Peyer's patch (tissue), 4 donors: ENCODE measurements around the gene TMEM18.

Source experiments
- POLR2A ChIP-seq, 2 donors: fragments of 450-650 bp; IDR thresholded peaks; one replicate each; pipeline ENCODE4 v1.5.1; 2017; ENCODE audit warnings: antibody characterized with exemption in 2 of 2, mild to moderate bottlenecking in 2 of 2, moderate library complexity in 2 of 2
- TF ChIP-seq, protein P1 (sequence below), 6 experiments: fragments of 450-650 bp in 4 of 6; fragments of 200-600 bp in 2 of 6; sonication (generic) in 1 of 6; IDR thresholded peaks; one replicate each; pipeline ENCODE4 v1.5.1; 2017 to 2019; ENCODE audit warnings: antibody characterized with exemption in 6 of 6, mild to moderate bottlenecking in 3 of 6, moderate library complexity in 1 of 6

GRCh38 chr2:696999-697627, 19.9 kb upstream of the TMEM18 start:
- TF ChIP-seq, protein P1, sequence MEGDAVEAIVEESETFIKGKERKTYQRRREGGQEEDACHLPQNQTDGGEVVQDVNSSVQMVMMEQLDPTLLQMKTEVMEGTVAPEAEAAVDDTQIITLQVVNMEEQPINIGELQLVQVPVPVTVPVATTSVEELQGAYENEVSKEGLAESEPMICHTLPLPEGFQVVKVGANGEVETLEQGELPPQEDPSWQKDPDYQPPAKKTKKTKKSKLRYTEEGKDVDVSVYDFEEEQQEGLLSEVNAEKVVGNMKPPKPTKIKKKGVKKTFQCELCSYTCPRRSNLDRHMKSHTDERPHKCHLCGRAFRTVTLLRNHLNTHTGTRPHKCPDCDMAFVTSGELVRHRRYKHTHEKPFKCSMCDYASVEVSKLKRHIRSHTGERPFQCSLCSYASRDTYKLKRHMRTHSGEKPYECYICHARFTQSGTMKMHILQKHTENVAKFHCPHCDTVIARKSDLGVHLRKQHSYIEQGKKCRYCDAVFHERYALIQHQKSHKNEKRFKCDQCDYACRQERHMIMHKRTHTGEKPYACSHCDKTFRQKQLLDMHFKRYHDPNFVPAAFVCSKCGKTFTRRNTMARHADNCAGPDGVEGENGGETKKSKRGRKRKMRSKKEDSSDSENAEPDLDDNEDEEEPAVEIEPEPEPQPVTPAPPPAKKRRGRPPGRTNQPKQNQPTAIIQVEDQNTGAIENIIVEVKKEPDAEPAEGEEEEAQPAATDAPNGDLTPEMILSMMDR (IDR thresholded peaks at IDR 0.05), result no peak
- TF ChIP-seq POLR2A (IDR thresholded peaks at IDR 0.05), result no peak
